ENCODE data around the gene RXYLT1. TPM values are rescaled to one million over a fixed set of nuclear protein-coding genes. Genes with fewer than 3 reads are reported as not detected.

RXYLT1 gene
- total RNA-seq, 4 donors from 2014 or later = 4.5 to 29.9 (median 14.4) TPM

- TF ChIP-seq CTCF (IDR thresholded peaks at IDR 0.05) (no peak), POLR2A (IDR thresholded peaks at IDR 0.05) (peak; percentile 12), POLR2AphosphoS5 (IDR thresholded peaks at IDR 0.05) (peak in 1 of 3 donors; percentile 63)
- H3K27ac ChIP-seq = peak overlapping the region; percentile 93 to 97 (median 96)
- H3K36me3 ChIP-seq = no peaks in the 10 kb centered on the region
- 36% methylated on average over 2 of the region's 2 CpGs; no CpG with 5 or more reads in 1 of the 2 donors for WGBS, 2 donors (ENCODE audit: low coverage in 1 of 2)
- intact Hi-C loops (cut with DNase I; ENCODE audit: low total_unique reads) (loop anchor here (10.0 kb wide), 1 partner anchor 239 kb away; no protein-coding TSS in a partner anchor), in situ Hi-C loops (cut with MboI; ENCODE audit: low pct_ligation_motif_present in 1 of 4, low pct_unique_long_range_greater_than_20kb in 1 of 4, low sequenced_read_pairs in 3 of 4) (loop anchor here in 3 of 4 donors (10.0 to 25.0 kb wide), 5 partner anchors 239 to 567 kb away; partner anchors contain the start of genes C12orf56 (in 2 of the 3) and XPOT (in 1 of the 3))
- peak; percentile 30 for DNase-seq
- no peaks in the 10 kb centered on the region for H3K27me3 ChIP-seq
- no peaks in the 10 kb centered on the region for H3K9me3 ChIP-seq
- H3K4me3 ChIP-seq = peak overlapping the region in 3 of 4 donors; percentile 88 to 94 (median 89)
- peaks cover 5 to 45% (median 22%) of the 10 kb centered on the region in 4 donors for H3K4me1 ChIP-seq
Observed at GRCh38 chr12:63845726-63846125, 66.0 kb downstream of the RXYLT1 start.

- H3K27ac ChIP-seq = peak overlapping the region; percentile 93 to 97 (median 96)
- intact Hi-C loops (cut with DNase I; ENCODE audit: low total_unique reads) = loop anchor here (10.0 kb wide), 1 partner anchor 238 kb away; no protein-coding TSS in a partner anchor
- no peaks in the 10 kb centered on the region for H3K36me3 ChIP-seq
- peaks cover 5 to 45% (median 22%) of the 10 kb centered on the region in 4 donors for H3K4me1 ChIP-seq
- WGBS, 2 donors (ENCODE audit: low coverage in 1 of 2) = 62 to 74% methylated on average over 5 to 6 of the region's 6 CpGs
- no peaks in the 10 kb centered on the region for H3K27me3 ChIP-seq
- no peaks in the 10 kb centered on the region for H3K9me3 ChIP-seq
- no peak for DNase-seq
- in situ Hi-C loops (cut with MboI; ENCODE audit: low pct_ligation_motif_present in 1 of 4, low pct_unique_long_range_greater_than_20kb in 1 of 4, low sequenced_read_pairs in 3 of 4) = loop anchor here in 3 of 4 donors (10.0 to 25.0 kb wide), 5 partner anchors 238 to 566 kb away; partner anchors contain the start of genes C12orf56 (in 2 of the 3) and XPOT (in 1 of the 3)
- H3K4me3 ChIP-seq = peak overlapping the region in 2 of 4 donors; percentile 88 to 94
- no peak for TF ChIP-seq CTCF (IDR thresholded peaks at IDR 0.05)
Observed at GRCh38 chr12:63846238-63846967, 66.7 kb downstream of the RXYLT1 start.

GRCh38 chr12:63848450-63848849, 68.7 kb downstream of the RXYLT1 start:
- H3K4me3 ChIP-seq = no peak overlapping the region
- no peak for TF ChIP-seq CTCF (IDR thresholded peaks at IDR 0.05)
- TF ChIP-seq EP300 (IDR thresholded peaks at IDR 0.05; ENCODE audit: low read depth) = no peak
- no peak for TF ChIP-seq POLR2AphosphoS5 (IDR thresholded peaks at IDR 0.05)
- TF ChIP-seq POLR2A (IDR thresholded peaks at IDR 0.05) = no peak
- 67 to 87% methylated on average over 4 of the region's 4 CpGs for WGBS, 2 donors (ENCODE audit: low coverage in 1 of 2)
- intact Hi-C loops (cut with DNase I; ENCODE audit: low total_unique reads) (loop anchor here (10.0 kb wide), 1 partner anchor 236 kb away; no protein-coding TSS in a partner anchor), in situ Hi-C loops (cut with MboI; ENCODE audit: low pct_ligation_motif_present in 1 of 4, low pct_unique_long_range_greater_than_20kb in 1 of 4, low sequenced_read_pairs in 3 of 4) (loop anchor here in 3 of 4 donors (10.0 to 25.0 kb wide), 5 partner anchors 236 to 564 kb away; partner anchors contain the start of genes C12orf56 (in 2 of the 3) and XPOT (in 1 of the 3))
- no peaks in the 10 kb centered on the region for H3K36me3 ChIP-seq
- H3K27me3 ChIP-seq = no peaks in the 10 kb centered on the region
- no peak overlapping the region for H3K27ac ChIP-seq
- peaks cover 5 to 45% (median 22%) of the 10 kb centered on the region in 4 donors for H3K4me1 ChIP-seq
- DNase-seq = no peak
- no peaks in the 10 kb centered on the region for H3K9me3 ChIP-seq

GRCh38 chr12:63849106-63849620, 69.5 kb downstream of the RXYLT1 start:
- Histone ChIP-seq H3K4me1 (peaks cover 5 to 45% (median 22%) of the 10 kb centered on the region in 4 donors), H3K4me3 (no peak overlapping the region), H3K36me3 (no peaks in the 10 kb centered on the region), H3K27me3 (no peaks in the 10 kb centered on the region), H3K9me3 (no peaks in the 10 kb centered on the region), H3K27ac (no peak overlapping the region)
- TF ChIP-seq CTCF (IDR thresholded peaks at IDR 0.05) (no peak), POLR2A (IDR thresholded peaks at IDR 0.05) (no peak), EP300 (IDR thresholded peaks at IDR 0.05; ENCODE audit: low read depth) (no peak), POLR2AphosphoS5 (IDR thresholded peaks at IDR 0.05) (no peak)
- no peak for DNase-seq
- in situ Hi-C loops (cut with MboI; ENCODE audit: low pct_ligation_motif_present in 1 of 4, low pct_unique_long_range_greater_than_20kb in 1 of 4, low sequenced_read_pairs in 3 of 4) (loop anchor here in 3 of 4 donors (10.0 to 25.0 kb wide), 5 partner anchors 236 to 563 kb away; partner anchors contain the start of genes C12orf56 (in 2 of the 3) and XPOT (in 1 of the 3)), intact Hi-C loops (cut with DNase I; ENCODE audit: low total_unique reads) (loop anchor here (10.0 kb wide), 1 partner anchor 236 kb away; no protein-coding TSS in a partner anchor)
- WGBS, 2 donors (ENCODE audit: low coverage in 1 of 2) = 98 to 100% methylated on average over 1 of the region's 1 CpG

All from transverse colon (tissue), 4 donors.